ENCODE measurements around the gene COL16A1.

DNA sequence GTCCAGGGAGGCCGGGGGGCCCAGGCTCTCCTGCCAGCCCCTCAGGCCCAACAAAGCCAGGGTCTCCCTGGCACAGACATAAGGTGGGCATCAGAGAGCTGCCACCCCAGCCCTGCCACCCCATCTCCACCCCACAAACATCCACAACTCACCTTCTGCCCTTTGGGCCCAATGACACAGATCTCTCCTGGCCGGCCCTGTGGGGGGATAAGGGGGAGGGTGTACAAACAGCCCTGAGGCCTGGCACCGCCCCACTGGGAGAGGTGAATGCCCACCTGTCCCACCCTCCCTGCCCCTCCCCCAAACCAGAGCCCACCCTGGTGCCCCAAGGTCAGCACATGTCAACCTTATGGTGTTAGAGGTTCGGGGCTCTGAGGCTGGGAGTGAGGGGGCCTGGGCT is 12.4 kb downstream of the COL16A1 start:
- TF ChIP-seq, protein P1, sequence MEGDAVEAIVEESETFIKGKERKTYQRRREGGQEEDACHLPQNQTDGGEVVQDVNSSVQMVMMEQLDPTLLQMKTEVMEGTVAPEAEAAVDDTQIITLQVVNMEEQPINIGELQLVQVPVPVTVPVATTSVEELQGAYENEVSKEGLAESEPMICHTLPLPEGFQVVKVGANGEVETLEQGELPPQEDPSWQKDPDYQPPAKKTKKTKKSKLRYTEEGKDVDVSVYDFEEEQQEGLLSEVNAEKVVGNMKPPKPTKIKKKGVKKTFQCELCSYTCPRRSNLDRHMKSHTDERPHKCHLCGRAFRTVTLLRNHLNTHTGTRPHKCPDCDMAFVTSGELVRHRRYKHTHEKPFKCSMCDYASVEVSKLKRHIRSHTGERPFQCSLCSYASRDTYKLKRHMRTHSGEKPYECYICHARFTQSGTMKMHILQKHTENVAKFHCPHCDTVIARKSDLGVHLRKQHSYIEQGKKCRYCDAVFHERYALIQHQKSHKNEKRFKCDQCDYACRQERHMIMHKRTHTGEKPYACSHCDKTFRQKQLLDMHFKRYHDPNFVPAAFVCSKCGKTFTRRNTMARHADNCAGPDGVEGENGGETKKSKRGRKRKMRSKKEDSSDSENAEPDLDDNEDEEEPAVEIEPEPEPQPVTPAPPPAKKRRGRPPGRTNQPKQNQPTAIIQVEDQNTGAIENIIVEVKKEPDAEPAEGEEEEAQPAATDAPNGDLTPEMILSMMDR (IDR thresholded peaks at IDR 0.05), result no peak
- TF ChIP-seq POLR2A (IDR thresholded peaks at IDR 0.05) (no peak), EP300 (IDR thresholded peaks at IDR 0.05) (no peak), POLR2AphosphoS5 (IDR thresholded peaks at IDR 0.05) (no peak)

All from sigmoid colon (tissue), 4 donors.